ENCODE measurements around the gene GPRC5D. TPM values are rescaled to one million over a fixed set of nuclear protein-coding genes. Genes with fewer than 3 reads are reported as not detected.

GPRC5D gene
- total RNA-seq, 6 experiments from 2014 or later: not detected

DNA sequence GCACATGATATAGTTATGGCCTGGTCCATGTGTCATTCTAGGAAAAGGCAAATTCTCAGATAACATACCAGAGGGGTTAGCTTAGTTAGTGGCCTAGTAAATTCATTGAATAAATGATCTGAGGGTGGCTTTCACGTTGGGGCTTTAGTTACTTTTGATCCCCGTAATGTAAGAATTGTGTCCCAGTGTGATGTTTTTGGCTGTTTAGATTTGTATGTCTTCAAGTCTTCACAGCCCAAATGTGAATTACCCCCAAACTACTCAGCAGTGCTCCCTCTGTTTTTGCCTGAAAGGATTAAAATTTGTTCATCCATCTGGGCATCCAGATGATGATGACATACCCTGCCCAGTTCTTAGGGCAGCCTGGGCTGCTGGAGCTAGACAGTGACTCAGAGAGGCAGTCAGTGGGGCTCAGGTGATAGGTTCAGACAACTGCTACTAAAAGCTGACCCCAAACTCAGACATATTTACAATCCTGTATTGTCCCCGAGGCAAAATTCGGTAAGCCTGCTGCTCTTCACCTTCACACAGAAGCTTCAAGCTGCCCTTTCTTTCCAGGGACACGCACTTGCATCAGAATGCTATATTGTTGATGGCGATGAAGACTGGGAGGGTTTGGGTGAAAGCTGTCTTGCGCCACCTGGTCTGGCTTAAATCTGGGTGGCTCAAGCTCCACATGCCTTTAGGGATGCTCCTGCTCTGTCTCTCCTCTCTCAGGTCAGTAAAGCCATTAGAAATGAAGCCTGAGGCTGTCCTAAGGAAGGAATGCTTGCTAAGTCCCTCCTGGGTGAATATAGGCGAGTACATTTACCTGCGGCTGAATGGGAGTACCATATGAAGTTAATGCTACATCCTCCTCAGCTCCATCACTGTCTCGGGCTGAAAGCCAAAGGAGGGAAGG lies 10.3 kb downstream of the GPRC5D start:
- DNase-seq (no peak), ATAC-seq (no peak)
- Histone ChIP-seq H3K4me3 (no peak overlapping the region), H3K4me1 (no peaks in the 10 kb centered on the region), H3K9me3 (no peaks in the 10 kb centered on the region), H3K27ac (no peak overlapping the region), H3K27me3 (no peaks in the 10 kb centered on the region), H3K36me3 (no peaks in the 10 kb centered on the region)
- no peak for TF ChIP-seq POLR2A (IDR thresholded peaks at IDR 0.05)
- TF ChIP-seq, protein P1, sequence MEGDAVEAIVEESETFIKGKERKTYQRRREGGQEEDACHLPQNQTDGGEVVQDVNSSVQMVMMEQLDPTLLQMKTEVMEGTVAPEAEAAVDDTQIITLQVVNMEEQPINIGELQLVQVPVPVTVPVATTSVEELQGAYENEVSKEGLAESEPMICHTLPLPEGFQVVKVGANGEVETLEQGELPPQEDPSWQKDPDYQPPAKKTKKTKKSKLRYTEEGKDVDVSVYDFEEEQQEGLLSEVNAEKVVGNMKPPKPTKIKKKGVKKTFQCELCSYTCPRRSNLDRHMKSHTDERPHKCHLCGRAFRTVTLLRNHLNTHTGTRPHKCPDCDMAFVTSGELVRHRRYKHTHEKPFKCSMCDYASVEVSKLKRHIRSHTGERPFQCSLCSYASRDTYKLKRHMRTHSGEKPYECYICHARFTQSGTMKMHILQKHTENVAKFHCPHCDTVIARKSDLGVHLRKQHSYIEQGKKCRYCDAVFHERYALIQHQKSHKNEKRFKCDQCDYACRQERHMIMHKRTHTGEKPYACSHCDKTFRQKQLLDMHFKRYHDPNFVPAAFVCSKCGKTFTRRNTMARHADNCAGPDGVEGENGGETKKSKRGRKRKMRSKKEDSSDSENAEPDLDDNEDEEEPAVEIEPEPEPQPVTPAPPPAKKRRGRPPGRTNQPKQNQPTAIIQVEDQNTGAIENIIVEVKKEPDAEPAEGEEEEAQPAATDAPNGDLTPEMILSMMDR (IDR thresholded peaks at IDR 0.05): no peak
- whole genome bisulfite sequencing (ENCODE audit: insufficient coverage, low coverage, low lambda C conversion rate, missing lambda C conversion rate): 84% methylated on average over 7 of the region's 10 CpGs
- intact Hi-C loops (cut with DNase I): no loop called here

GRCh38 chr12:12939888-12940287 lies 12.1 kb downstream of the GPRC5D start:
- Histone ChIP-seq H3K27ac (no peak overlapping the region), H3K27me3 (no peaks in the 10 kb centered on the region), H3K36me3 (no peaks in the 10 kb centered on the region), H3K4me3 (no peak overlapping the region), H3K4me1 (no peaks in the 10 kb centered on the region), H3K9me3 (no peaks in the 10 kb centered on the region)
- no peak for TF ChIP-seq POLR2A (IDR thresholded peaks at IDR 0.05)
- TF ChIP-seq, protein P1 (IDR thresholded peaks at IDR 0.05): no peak
- intact Hi-C loops (cut with DNase I): no loop called here
- no peak for ATAC-seq
- WGBS (ENCODE audit: insufficient coverage, low coverage, low lambda C conversion rate, missing lambda C conversion rate): 54% methylated on average over 1 of the region's 1 CpG
- no peak for DNase-seq

DNA sequence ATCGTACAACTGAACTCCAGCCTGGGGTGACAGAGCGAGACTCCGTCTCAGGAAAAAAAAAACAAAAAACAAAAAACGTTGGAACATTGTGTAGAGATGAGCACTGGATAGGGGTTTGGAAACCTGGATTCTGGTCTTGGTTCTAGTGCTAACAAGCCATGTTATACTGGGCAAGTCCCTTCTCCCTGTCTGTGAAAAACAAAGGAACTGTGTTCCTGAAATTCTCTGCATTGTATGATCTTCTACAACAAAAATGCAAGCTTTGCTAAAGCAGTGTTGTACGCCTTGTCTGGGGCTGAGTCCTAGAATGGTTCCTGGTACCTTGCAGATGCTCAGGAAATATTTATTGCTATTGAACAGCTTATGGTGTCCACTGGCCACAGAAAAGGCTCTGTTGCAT lies 13.4 kb downstream of the GPRC5D start:
- ATAC-seq: no peak
- no peaks in the 10 kb centered on the region for H3K9me3 ChIP-seq
- H3K27ac ChIP-seq: no peak overlapping the region
- TF ChIP-seq, protein P1 (IDR thresholded peaks at IDR 0.05): no peak
- TF ChIP-seq POLR2A (IDR thresholded peaks at IDR 0.05): no peak
- H3K36me3 ChIP-seq: no peaks in the 10 kb centered on the region
- H3K4me3 ChIP-seq: no peak overlapping the region
- no peak for DNase-seq
- H3K4me1 ChIP-seq: no peaks in the 10 kb centered on the region
- no peaks in the 10 kb centered on the region for H3K27me3 ChIP-seq
- WGBS (ENCODE audit: insufficient coverage, low coverage, low lambda C conversion rate, missing lambda C conversion rate): 80% methylated on average over 5 of the region's 5 CpGs
- intact Hi-C loops (cut with DNase I): no loop called here

GRCh38 chr12:12936983-12937491 lies 14.9 kb downstream of the GPRC5D start:
- ATAC-seq: no peak
- TF ChIP-seq POLR2A (IDR thresholded peaks at IDR 0.05): no peak
- TF ChIP-seq, protein P1 (IDR thresholded peaks at IDR 0.05): no peak
- Histone ChIP-seq H3K27me3 (no peaks in the 10 kb centered on the region), H3K27ac (no peak overlapping the region), H3K36me3 (no peaks in the 10 kb centered on the region), H3K4me3 (no peak overlapping the region), H3K9me3 (no peaks in the 10 kb centered on the region), H3K4me1 (no peaks in the 10 kb centered on the region)
- 89% methylated on average over 6 of the region's 11 CpGs for WGBS (ENCODE audit: insufficient coverage, low coverage, low lambda C conversion rate, missing lambda C conversion rate)
- no peak for DNase-seq
- intact Hi-C loops (cut with DNase I): no loop called here

Data from right lobe of liver (tissue), 6 donors.